ENCODE data around the gene ETV3.

The ETV3 gene

GRCh38 chr1:157146244-157146643, 8.0 kb upstream of the ETV3 start:
- no peak overlapping the region for H3K4me3 ChIP-seq (ENCODE audit: low read depth, low read length)
- TF ChIP-seq CTCF (IDR thresholded peaks at IDR 0.05; ENCODE audit: low read depth, low read length, missing control alignments): no peak
- no peak for DNase-seq (ENCODE audit: low read depth)

- DNase-seq (ENCODE audit: low read depth): no peak
- TF ChIP-seq CTCF (IDR thresholded peaks at IDR 0.05; ENCODE audit: low read depth, low read length, missing control alignments): no peak
Observed at GRCh38 chr1:157145076-157145475, 6.9 kb upstream of the ETV3 start.

GRCh38 chr1:157144509-157144908, 6.3 kb upstream of the ETV3 start:
- no peak overlapping the region for H3K4me3 ChIP-seq (ENCODE audit: low read depth, low read length)
- TF ChIP-seq CTCF (IDR thresholded peaks at IDR 0.05; ENCODE audit: low read depth, low read length, missing control alignments): no peak
- no peak for DNase-seq (ENCODE audit: low read depth)

More at GRCh38 chr1:157145076-157145475, 6.9 kb upstream of the ETV3 start:
- no peak overlapping the region for H3K4me3 ChIP-seq (ENCODE audit: low read depth, low read length)

DNA sequence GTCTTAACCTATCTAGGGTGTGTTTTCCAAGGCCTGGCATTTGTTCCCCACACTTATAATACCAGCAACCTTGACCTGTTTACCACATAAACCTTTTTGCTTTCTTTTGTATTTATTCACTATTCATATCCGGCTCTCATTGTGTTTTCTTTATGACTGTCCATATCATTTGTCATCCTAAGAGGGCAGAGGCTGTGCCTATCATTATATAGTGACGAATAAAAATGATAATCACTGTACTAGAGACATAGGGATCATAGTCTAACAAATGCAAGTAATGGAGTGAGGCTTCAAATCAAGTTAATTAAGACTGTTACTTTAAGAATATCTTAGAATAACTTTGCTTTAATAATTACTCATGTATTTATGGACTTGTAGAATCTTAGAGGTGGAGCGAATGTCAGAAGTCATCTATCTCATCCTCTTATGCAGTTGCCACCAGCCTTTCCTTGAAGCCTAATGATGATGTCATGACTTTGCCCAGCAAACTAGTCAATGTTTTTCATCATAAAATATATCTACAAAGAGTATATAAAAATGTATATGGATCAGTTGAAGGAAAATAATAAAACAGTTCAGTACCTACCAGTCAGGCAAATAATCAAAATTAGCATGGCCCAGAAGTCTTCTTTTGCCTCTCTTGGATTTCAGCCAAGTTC, 4.7 kb upstream of the ETV3 start:
- DNase-seq (ENCODE audit: low read depth): no peak
- H3K4me3 ChIP-seq (ENCODE audit: low read depth, low read length): no peak overlapping the region
- TF ChIP-seq CTCF (IDR thresholded peaks at IDR 0.05; ENCODE audit: low read depth, low read length, missing control alignments): no peak

- no peak for DNase-seq (ENCODE audit: low read depth)
- H3K4me3 ChIP-seq (ENCODE audit: low read depth, low read length): no peak overlapping the region
- TF ChIP-seq CTCF (IDR thresholded peaks at IDR 0.05; ENCODE audit: low read depth, low read length, missing control alignments): no peak
Observed at GRCh38 chr1:157142201-157142600, 4.0 kb upstream of the ETV3 start.

DNA sequence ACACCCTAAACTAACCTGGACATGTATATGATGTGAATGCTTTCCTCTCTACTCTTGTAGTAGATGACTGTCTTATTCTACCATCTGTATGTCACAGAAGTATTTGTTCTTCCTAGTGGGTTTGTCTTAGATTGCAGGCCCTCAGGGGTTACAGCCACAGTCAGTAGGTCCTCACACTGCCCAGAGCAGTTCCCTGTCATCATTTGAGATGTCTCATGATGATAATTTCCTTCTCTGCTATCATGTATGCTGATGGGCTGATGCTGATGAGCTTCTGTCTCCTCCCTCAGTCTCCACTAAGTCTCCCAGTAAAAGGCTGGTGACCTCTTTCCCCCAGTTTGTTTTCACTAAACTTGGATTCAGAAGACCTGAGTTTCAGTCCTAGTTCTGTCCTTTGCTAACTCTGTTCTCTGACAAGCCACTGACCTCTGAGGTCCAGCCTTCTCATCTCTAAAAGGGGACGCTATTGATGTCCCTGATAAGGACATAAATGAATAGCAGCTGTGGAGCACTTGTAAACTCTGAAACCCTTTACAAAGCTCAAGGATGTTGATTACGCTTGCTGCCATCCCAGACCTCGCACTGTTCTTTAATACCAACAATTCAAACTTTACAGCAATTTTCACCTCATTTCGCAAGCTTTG, 3.1 kb upstream of the ETV3 start:
- H3K4me3 ChIP-seq (ENCODE audit: low read depth, low read length): no peak overlapping the region
- no peak for DNase-seq (ENCODE audit: low read depth)
- no peak for TF ChIP-seq CTCF (IDR thresholded peaks at IDR 0.05; ENCODE audit: low read depth, low read length, missing control alignments)

All from GM12864 (cell line).